Activated CD4-positive, alpha-beta T cell treated with anti-CD3 and anti-CD28 coated beads for 36 hours (primary cell): ENCODE data around the gene VPS8. TPM values are rescaled to one million over a fixed set of nuclear protein-coding genes. Genes with fewer than 3 reads are reported as not detected.

Experiments used
- ATAC-seq: fragments of 200-7000 bp; cut with Tn5 transposase; one replicate; pipeline ENCODE4 v1.10.0; 2021; ENCODE audit warnings: mild to moderate bottlenecking, moderate library complexity
- CTCF ChIA-PET: fragments of 350-600 bp; sonication (Branson Sonifier 250); formaldehyde crosslinking; loops from one replicate; lab custom pipeline; 2021; ENCODE audit warnings: antibody characterized with exemption; lab: Charles Lee
- POLR2A ChIA-PET: fragments of 350-600 bp; sonication (Branson Sonifier 250); formaldehyde crosslinking; loops from one replicate; lab custom pipeline; 2021; ENCODE audit warnings: antibody characterized with exemption, inconsistent platforms; lab: Charles Lee
- DNase-seq: peaks from one replicate; pipeline ENCODE4 v3.0.0-alpha.2; 2020
- H3K27ac Mint-ChIP-seq: one replicate; pipeline ENCODE4 v1.8.0; 2021; ENCODE audit warnings: mixed read lengths
- H3K27me3 Mint-ChIP-seq: one replicate; pipeline ENCODE4 v1.8.0; 2021; ENCODE audit warnings: mixed read lengths
- H3K36me3 Mint-ChIP-seq: one replicate; pipeline ENCODE4 v1.8.0; 2021; ENCODE audit warnings: low read depth, mixed read lengths
- H3K4me1 Mint-ChIP-seq: one replicate; pipeline ENCODE4 v1.8.0; 2021; ENCODE audit warnings: mixed read lengths
- H3K4me3 Mint-ChIP-seq: one replicate; pipeline ENCODE4 v1.8.0; 2021; ENCODE audit warnings: mild to moderate bottlenecking, moderate library complexity, mixed read lengths
- H3K9me3 Mint-ChIP-seq: one replicate; pipeline ENCODE4 v1.8.0; 2021; ENCODE audit warnings: low read depth, mixed read lengths
- intact Hi-C, 2 experiments: fragments of 100-400 bp; cut with DNase I in 1 of 2; cut with micrococcal nuclease in 1 of 2; formaldehyde crosslinking; loops; one replicate each; pipeline versions ENCODE4 v1.14.2 to v1.15.1; 2022 to 2024; cut with DNase I, micrococcal nuclease
- total RNA-seq, 2 experiments: library from RNA; stranded (reverse); gene quantifications; one replicate each; pipeline ENCODE4 v1.2.3, GENCODE V29; 2021

Gene VPS8
- total RNA-seq, 2 experiments from 2014 or later, result 24.7 to 33.9 TPM

GRCh38 chr3:184784731-184785500 lies 27.1 kb upstream of the VPS8 start:
- DNase-seq (no peak), ATAC-seq (no peak)
- H3K27me3 Mint-ChIP-seq, result peaks cover 6% of the 10 kb centered on the region
- H3K4me1 Mint-ChIP-seq, result peaks cover 26% of the 10 kb centered on the region
- no peak overlapping the region for H3K27ac Mint-ChIP-seq
- no peak overlapping the region for H3K4me3 Mint-ChIP-seq
- H3K36me3 Mint-ChIP-seq, result no peaks in the 10 kb centered on the region
- CTCF ChIA-PET, result interaction anchor here (0.7 to 2.9 kb wide), 5 partner anchors 17 to 243 kb away, joined by 3 to 13 read pairs (median 5); partner anchors contain the start of gene EPHB3
- POLR2A ChIA-PET, result no interaction called here
- intact Hi-C loops, result no loop called here
- H3K9me3 Mint-ChIP-seq, result no peaks in the 10 kb centered on the region

DNA sequence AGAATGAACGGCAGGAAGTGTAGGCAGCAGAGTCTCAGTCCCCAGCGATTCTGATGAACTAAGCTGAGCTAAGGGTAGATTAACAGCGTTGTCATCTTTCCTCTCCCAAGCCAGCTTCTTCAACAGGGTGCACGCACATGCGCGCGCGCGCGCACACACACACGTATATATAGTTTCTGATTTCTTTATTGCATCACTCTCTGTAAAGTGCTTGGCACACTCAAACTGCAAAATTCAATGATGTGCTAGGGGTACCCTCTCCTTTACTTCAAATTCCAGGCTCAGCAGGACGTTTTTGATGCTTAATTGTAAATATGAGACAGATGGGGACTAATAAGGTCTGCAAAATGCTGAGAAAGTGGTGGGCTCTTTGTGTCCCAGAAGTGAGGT lies 26.1 kb upstream of the VPS8 start:
- ATAC-seq (no peak), DNase-seq (no peak)
- Mint-ChIP-seq H3K4me1 (peaks cover 26% of the 10 kb centered on the region), H3K36me3 (no peaks in the 10 kb centered on the region), H3K4me3 (no peak overlapping the region), H3K27ac (no peak overlapping the region), H3K9me3 (no peaks in the 10 kb centered on the region), H3K27me3 (peaks cover 6% of the 10 kb centered on the region)
- ChIA-PET CTCF (interaction anchor here (0.8 to 2.9 kb wide), 5 partner anchors 16 to 273 kb away, joined by 3 to 13 read pairs (median 5); partner anchors contain the start of gene EPHB3), POLR2A (no interaction called here)
- intact Hi-C loops, result no loop called here

DNA sequence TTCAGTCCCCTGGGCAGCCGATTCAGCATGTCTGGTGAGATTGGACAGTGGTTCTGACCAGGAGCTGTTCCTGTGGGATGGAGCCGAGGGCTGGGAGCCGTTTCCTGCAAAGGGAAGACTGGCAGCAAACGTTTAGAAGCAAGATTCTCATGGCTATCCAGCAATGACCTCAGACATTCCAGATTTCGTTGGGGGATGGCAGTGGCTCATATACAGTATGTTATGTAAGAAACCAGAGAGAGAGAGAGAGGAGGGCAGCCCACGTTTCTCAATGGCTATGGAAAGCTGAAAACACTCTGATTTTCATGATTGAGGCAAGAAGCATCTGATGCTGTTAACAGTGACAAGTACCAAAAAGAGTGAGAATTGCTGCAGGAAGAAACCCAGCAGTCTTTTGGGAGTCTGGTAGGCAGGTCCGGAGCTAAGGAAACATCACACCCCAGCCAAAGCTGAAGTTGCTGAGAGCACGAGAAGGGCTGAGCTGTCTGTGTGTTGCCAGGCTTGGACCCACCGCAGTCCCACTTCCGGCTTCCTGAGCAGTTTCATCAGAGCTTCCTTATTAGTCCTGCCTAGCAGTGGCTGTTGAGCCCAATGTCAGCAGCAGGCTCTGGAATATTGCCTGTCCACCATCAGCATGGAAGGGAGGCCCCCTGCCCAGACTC lies 25.6 kb upstream of the VPS8 start:
- POLR2A ChIA-PET, result no interaction called here
- Mint-ChIP-seq H3K27me3 (peaks cover 6% of the 10 kb centered on the region), H3K4me1 (peaks cover 26% of the 10 kb centered on the region), H3K27ac (no peak overlapping the region), H3K4me3 (no peak overlapping the region), H3K36me3 (no peaks in the 10 kb centered on the region), H3K9me3 (no peaks in the 10 kb centered on the region)
- intact Hi-C loops, result no loop called here
- peak; percentile 66 for ATAC-seq
- peak; percentile 49 for DNase-seq
- CTCF ChIA-PET, result interaction anchor here (0.6 to 2.9 kb wide), 8 partner anchors 8 to 991 kb away, joined by 3 to 13 read pairs (median 3); no protein-coding TSS in a partner anchor

DNA sequence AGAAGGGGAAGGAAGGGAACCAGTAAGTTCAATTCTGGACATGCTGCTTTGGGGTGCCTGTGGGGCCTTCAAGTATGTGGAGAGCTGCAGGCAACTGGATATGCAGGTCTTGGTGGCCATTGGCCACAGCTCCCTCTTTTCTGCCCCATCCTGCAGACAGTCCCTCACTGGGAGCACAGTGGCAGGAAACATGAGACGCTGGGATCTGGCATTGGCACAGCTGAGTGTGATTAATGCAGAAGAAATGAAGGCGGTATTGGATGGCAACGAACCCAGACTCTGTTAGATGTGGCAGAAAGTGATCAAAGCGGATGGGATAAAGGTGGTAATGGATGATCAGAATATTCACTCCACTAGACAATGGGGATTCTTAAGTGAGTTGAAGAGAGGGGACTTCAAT lies 23.2 kb upstream of the VPS8 start:
- no peak for ATAC-seq
- ChIA-PET POLR2A (interaction anchor here (0.6 kb wide), 1 partner anchor 32 kb away, joined by 3 read pairs; no protein-coding TSS in a partner anchor), CTCF (interaction anchor here (1.2 kb wide), 1 partner anchor 10 kb away, joined by 3 read pairs; no protein-coding TSS in a partner anchor)
- no peak overlapping the region for H3K27ac Mint-ChIP-seq
- no peak overlapping the region for H3K4me3 Mint-ChIP-seq
- no peaks in the 10 kb centered on the region for H3K9me3 Mint-ChIP-seq
- H3K27me3 Mint-ChIP-seq, result peaks cover 3% of the 10 kb centered on the region
- intact Hi-C loops, result no loop called here
- H3K36me3 Mint-ChIP-seq, result no peaks in the 10 kb centered on the region
- no peak for DNase-seq
- H3K4me1 Mint-ChIP-seq, result peaks cover 26% of the 10 kb centered on the region

DNA sequence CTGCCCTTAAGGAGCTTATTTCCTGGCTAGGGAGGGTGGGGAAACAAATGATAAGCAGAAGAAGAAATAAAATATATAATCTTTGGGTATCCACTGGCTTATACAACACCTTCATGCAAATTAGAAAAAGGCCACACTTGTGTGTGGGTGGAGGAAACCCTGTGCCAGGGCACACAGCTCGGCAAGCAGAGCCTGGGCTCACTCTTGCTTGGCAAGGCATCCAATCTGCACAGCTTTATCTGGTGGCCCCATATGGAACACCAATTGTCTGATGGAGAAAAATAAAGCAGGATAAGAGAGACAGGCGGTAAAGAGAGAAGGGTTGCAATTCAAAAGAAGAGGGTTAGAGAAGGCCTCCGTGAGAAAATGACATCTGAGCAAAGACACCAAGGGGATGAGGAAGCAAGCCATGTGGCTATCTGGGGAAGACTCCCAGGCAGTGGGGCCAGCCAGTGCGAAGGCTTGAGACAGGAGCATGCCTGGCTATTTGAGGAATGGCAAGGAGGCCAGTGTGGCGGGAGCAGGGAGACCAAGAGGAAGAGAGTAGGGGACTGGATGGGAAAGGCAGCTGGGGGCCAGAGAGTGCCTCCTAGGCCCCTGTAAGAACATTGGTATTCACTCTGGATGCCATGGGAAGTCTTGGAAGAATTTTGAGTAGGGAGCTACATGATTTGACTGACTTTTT lies 22.5 kb upstream of the VPS8 start:
- Mint-ChIP-seq H3K27me3 (peaks cover 3% of the 10 kb centered on the region), H3K4me1 (peaks cover 26% of the 10 kb centered on the region), H3K36me3 (no peaks in the 10 kb centered on the region), H3K27ac (no peak overlapping the region), H3K4me3 (no peak overlapping the region), H3K9me3 (no peaks in the 10 kb centered on the region)
- intact Hi-C loops, result no loop called here
- no peak for DNase-seq
- ChIA-PET CTCF (interaction anchor here (1.2 kb wide), 1 partner anchor 10 kb away, joined by 3 read pairs; no protein-coding TSS in a partner anchor), POLR2A (interaction anchor here (0.6 kb wide), 2 partner anchors 33 to 97 kb away, joined by 3 read pairs; no protein-coding TSS in a partner anchor)
- no peak for ATAC-seq

- H3K4me3 Mint-ChIP-seq, result no peak overlapping the region
- intact Hi-C loops, result no loop called here
- H3K27me3 Mint-ChIP-seq, result no peaks in the 10 kb centered on the region
- CTCF ChIA-PET, result no interaction called here
- peaks cover 9% of the 10 kb centered on the region for H3K4me1 Mint-ChIP-seq
- DNase-seq, result no peak
- H3K9me3 Mint-ChIP-seq, result no peaks in the 10 kb centered on the region
- POLR2A ChIA-PET, result no interaction called here
- no peak overlapping the region for H3K27ac Mint-ChIP-seq
- H3K36me3 Mint-ChIP-seq, result no peaks in the 10 kb centered on the region
- ATAC-seq, result no peak
These were observed 20.8 kb upstream of the VPS8 start for GRCh38 chr3:184791171-184791570.

DNA sequence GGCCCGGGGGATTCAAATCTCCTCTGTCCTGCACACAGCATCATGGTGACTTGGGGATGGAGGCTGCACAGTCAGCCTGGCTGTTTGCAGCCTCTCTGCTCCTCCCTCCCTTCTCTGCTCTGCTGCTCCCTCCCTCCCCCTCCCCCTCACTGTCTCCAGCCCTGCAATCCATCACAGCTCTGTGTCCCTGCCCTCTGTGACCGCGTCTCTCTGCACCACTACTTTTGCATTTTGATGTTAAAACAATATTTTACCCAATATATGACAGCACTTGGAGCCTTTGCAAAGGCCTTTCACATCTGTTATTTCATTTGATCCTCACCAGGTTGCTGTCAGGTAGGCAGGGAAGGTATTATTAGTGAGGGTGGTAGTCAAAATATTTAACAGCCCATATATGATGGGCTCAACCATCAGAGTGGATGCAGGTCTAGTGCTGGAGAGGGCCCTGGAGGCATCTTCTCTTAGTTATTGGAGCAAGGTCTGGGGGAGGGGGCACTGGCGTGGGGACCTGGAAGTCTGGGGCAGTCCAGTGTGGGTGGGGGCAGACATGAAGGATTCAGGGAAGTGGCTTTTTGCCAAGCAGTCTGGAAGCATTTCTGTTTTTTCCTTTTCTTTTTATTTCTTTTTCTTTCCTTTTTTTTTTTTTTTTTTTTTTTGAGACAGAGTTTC lies 16.3 kb upstream of the VPS8 start:
- no peaks in the 10 kb centered on the region for H3K4me1 Mint-ChIP-seq
- ATAC-seq (no peak), DNase-seq (no peak)
- H3K9me3 Mint-ChIP-seq, result no peaks in the 10 kb centered on the region
- H3K4me3 Mint-ChIP-seq, result no peak overlapping the region
- no peaks in the 10 kb centered on the region for H3K36me3 Mint-ChIP-seq
- CTCF ChIA-PET, result no interaction called here
- POLR2A ChIA-PET, result interaction anchor here (0.6 kb wide), 1 partner anchor 237 kb away, joined by 8 read pairs; no protein-coding TSS in a partner anchor
- intact Hi-C loops, result no loop called here
- no peak overlapping the region for H3K27ac Mint-ChIP-seq
- H3K27me3 Mint-ChIP-seq, result peaks cover 12% of the 10 kb centered on the region

DNA sequence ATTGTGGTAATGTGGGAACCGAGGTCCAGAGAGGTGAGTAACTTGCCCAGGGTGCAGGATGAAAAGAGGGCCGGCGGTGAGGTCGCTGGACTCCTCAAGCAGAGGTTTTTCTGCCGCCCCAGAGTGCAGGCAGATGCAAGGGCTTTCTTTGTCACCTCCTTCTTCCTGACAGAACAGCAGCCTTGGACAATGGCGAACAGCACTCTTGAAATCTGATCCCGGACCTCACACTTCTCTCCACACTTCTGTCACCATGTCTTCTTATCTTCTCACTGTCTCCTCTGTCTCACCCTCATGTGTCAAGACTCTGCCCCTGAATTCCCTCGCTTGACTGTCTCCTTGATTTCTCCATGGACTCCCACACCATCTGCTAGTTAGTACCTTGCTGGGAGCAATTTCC lies 15.4 kb upstream of the VPS8 start:
- Mint-ChIP-seq H3K36me3 (no peaks in the 10 kb centered on the region), H3K9me3 (no peaks in the 10 kb centered on the region), H3K27me3 (peaks cover 20% of the 10 kb centered on the region), H3K4me1 (no peaks in the 10 kb centered on the region), H3K27ac (no peak overlapping the region), H3K4me3 (no peak overlapping the region)
- no peak for DNase-seq
- no peak for ATAC-seq
- CTCF ChIA-PET, result no interaction called here
- intact Hi-C loops, result no loop called here
- POLR2A ChIA-PET, result interaction anchor here (0.6 kb wide), 1 partner anchor 238 kb away, joined by 8 read pairs; no protein-coding TSS in a partner anchor

GRCh38 chr3:184796954-184797353 lies 15.0 kb upstream of the VPS8 start:
- Mint-ChIP-seq H3K4me3 (no peak overlapping the region), H3K36me3 (no peaks in the 10 kb centered on the region), H3K27ac (no peak overlapping the region), H3K4me1 (no peaks in the 10 kb centered on the region), H3K27me3 (peaks cover 21% of the 10 kb centered on the region), H3K9me3 (no peaks in the 10 kb centered on the region)
- intact Hi-C loops, result no loop called here
- ATAC-seq (no peak), DNase-seq (no peak)
- CTCF ChIA-PET, result no interaction called here
- POLR2A ChIA-PET, result no interaction called here

DNA sequence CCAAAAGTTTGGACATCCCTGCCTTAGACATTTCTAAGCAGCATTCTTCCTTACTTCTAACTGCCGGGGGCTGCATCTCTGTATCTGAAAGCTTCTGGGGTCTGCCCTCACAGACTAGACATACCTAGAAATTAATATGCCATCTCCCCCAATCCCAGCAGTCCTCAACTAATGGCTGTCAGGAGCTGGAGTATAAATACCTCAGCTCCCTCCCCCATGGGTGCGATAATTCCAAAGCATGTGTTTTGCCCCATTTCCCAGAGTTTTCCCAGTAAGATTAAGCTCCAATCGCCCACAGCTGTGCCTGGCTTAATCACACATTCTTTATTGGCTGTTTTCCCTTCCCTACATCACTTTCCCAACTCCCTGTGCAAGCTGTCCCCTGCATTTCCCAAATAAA lies 13.8 kb upstream of the VPS8 start:
- Mint-ChIP-seq H3K27me3 (peaks cover 21% of the 10 kb centered on the region), H3K27ac (no peak overlapping the region), H3K4me1 (no peaks in the 10 kb centered on the region), H3K4me3 (no peak overlapping the region), H3K9me3 (no peaks in the 10 kb centered on the region), H3K36me3 (no peaks in the 10 kb centered on the region)
- no peak for ATAC-seq
- CTCF ChIA-PET, result interaction anchor here (0.9 to 1.8 kb wide), 2 partner anchors 10 to 237 kb away, joined by 3 to 7 read pairs; partner anchors contain the start of gene EPHB3
- intact Hi-C loops, result no loop called here
- DNase-seq, result no peak
- POLR2A ChIA-PET, result no interaction called here
